ENCODE measurements around the gene RNF168.
"Not testable (repeated sequence)": the region's sequence is repeated elsewhere in the genome, so short reads cannot be mapped to it uniquely, and the experiment has no call there.

Gene RNF168

GRCh38 chr3:196454935-196455334, 48.6 kb downstream of the RNF168 start:
- H3K9ac ChIP-seq (ENCODE audit: low read length), result no peak overlapping the region
- no peaks in the 10 kb centered on the region for H3K79me2 ChIP-seq (ENCODE audit: low read length)
- no peaks in the 10 kb centered on the region for H3K36me3 ChIP-seq (replicated peaks; ENCODE audit: insufficient read depth, low read length)
- no peaks in the 10 kb centered on the region for H3K9me2 ChIP-seq (replicated peaks; ENCODE audit: insufficient read depth, low read length)
- no peak overlapping the region for H2AFZ ChIP-seq (ENCODE audit: low read length)
- no peaks in the 10 kb centered on the region for H3K27me3 ChIP-seq (replicated peaks; ENCODE audit: insufficient read depth, low read length)
- no peaks in the 10 kb centered on the region for H3F3A ChIP-seq (ENCODE audit: insufficient read depth, low read length)
- no peak overlapping the region for H3K4me3 ChIP-seq (ENCODE audit: low read length)
- TF ChIP-seq EZH2phosphoT487 (IDR thresholded peaks at IDR 0.05; ENCODE audit: low read length) (no peak), EZH2 (optimal IDR thresholded peaks at IDR 0.05; ENCODE audit: low read depth, low read length) (no peak)
- TF ChIP-seq, protein P1, sequence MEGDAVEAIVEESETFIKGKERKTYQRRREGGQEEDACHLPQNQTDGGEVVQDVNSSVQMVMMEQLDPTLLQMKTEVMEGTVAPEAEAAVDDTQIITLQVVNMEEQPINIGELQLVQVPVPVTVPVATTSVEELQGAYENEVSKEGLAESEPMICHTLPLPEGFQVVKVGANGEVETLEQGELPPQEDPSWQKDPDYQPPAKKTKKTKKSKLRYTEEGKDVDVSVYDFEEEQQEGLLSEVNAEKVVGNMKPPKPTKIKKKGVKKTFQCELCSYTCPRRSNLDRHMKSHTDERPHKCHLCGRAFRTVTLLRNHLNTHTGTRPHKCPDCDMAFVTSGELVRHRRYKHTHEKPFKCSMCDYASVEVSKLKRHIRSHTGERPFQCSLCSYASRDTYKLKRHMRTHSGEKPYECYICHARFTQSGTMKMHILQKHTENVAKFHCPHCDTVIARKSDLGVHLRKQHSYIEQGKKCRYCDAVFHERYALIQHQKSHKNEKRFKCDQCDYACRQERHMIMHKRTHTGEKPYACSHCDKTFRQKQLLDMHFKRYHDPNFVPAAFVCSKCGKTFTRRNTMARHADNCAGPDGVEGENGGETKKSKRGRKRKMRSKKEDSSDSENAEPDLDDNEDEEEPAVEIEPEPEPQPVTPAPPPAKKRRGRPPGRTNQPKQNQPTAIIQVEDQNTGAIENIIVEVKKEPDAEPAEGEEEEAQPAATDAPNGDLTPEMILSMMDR (IDR thresholded peaks at IDR 0.05; ENCODE audit: low read length), result no peak
- H4K20me1 ChIP-seq (ENCODE audit: insufficient read depth, low read length), result no peaks in the 10 kb centered on the region
- no peak overlapping the region for H3K27ac ChIP-seq (ENCODE audit: low read length)
- H3K4me2 ChIP-seq (ENCODE audit: low read depth, low read length), result no peak overlapping the region
- H3K9me3 ChIP-seq (replicated peaks; ENCODE audit: insufficient read depth, low read length), result no peaks in the 10 kb centered on the region
- no peak for DNase-seq
- no peaks in the 10 kb centered on the region for H3K4me1 ChIP-seq (ENCODE audit: low read length)

DNA sequence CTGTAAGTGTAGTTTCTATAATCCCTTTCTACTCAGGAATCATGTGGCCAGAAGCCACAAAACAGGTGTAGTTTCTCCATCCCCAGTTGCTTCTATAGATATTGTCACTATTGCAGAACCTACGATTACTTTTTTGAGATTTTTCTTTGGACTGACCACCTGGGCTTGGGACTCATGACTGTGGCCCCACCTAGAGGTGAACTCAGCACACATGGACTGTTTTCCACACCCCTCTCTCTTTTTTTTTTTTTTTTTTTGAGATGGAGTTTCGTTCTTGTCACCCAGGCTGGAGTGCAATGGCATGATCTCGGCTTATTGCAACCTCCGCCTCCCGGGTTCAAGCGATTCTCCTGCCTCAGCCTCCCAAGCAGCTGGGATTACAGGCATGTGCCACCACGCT, 58.2 kb downstream of the RNF168 start:
- not testable (repeated sequence) for H3K4me2 ChIP-seq (ENCODE audit: low read depth, low read length); H3K9me3 ChIP-seq (replicated peaks; ENCODE audit: insufficient read depth, low read length); H3K4me3 ChIP-seq (ENCODE audit: low read length); H3K27ac ChIP-seq (ENCODE audit: low read length); H3K36me3 ChIP-seq (replicated peaks; ENCODE audit: insufficient read depth, low read length); H2AFZ ChIP-seq (ENCODE audit: low read length); H4K20me1 ChIP-seq (ENCODE audit: insufficient read depth, low read length); H3K27me3 ChIP-seq (replicated peaks; ENCODE audit: insufficient read depth, low read length); H3F3A ChIP-seq (ENCODE audit: insufficient read depth, low read length); H3K4me1 ChIP-seq (ENCODE audit: low read length); H3K9me2 ChIP-seq (replicated peaks; ENCODE audit: insufficient read depth, low read length); H3K9ac ChIP-seq (ENCODE audit: low read length); H3K79me2 ChIP-seq (ENCODE audit: low read length)
- TF ChIP-seq, protein P1 (IDR thresholded peaks at IDR 0.05; ENCODE audit: low read length), result peak; percentile 21; the same call in 1 of the 2 replicates
- peak; percentile 29 for DNase-seq

GRCh38 chr3:196444500-196444894, 59.1 kb downstream of the RNF168 start:
- DNase-seq, result no peak
- Histone ChIP-seq H3K9ac (ENCODE audit: low read length) (no peak overlapping the region), H3K27me3 (replicated peaks; ENCODE audit: insufficient read depth, low read length) (no peaks in the 10 kb centered on the region), H3K9me2 (replicated peaks; ENCODE audit: insufficient read depth, low read length) (no peaks in the 10 kb centered on the region), H2AFZ (ENCODE audit: low read length) (no peak overlapping the region), H3K36me3 (replicated peaks; ENCODE audit: insufficient read depth, low read length) (no peaks in the 10 kb centered on the region), H3K4me2 (ENCODE audit: low read depth, low read length) (no peak overlapping the region), H3K4me1 (ENCODE audit: low read length) (no peaks in the 10 kb centered on the region), H3K9me3 (replicated peaks; ENCODE audit: insufficient read depth, low read length) (no peaks in the 10 kb centered on the region), H3K79me2 (ENCODE audit: low read length) (no peaks in the 10 kb centered on the region), H3F3A (ENCODE audit: insufficient read depth, low read length) (no peaks in the 10 kb centered on the region), H3K27ac (ENCODE audit: low read length) (no peak overlapping the region), H3K4me3 (ENCODE audit: low read length) (no peak overlapping the region), H4K20me1 (ENCODE audit: insufficient read depth, low read length) (no peaks in the 10 kb centered on the region)
- no peak for TF ChIP-seq EZH2 (optimal IDR thresholded peaks at IDR 0.05; ENCODE audit: low read depth, low read length)
- TF ChIP-seq, protein P1 (IDR thresholded peaks at IDR 0.05; ENCODE audit: low read length), result no peak
- no peak for TF ChIP-seq EZH2phosphoT487 (IDR thresholded peaks at IDR 0.05; ENCODE audit: low read length)
